Measurements from ENCODE around the gene FEN1.
A peak's percentile ranks its signal among the peaks of the same experiment; 100 is the strongest.

FEN1 gene

DNA sequence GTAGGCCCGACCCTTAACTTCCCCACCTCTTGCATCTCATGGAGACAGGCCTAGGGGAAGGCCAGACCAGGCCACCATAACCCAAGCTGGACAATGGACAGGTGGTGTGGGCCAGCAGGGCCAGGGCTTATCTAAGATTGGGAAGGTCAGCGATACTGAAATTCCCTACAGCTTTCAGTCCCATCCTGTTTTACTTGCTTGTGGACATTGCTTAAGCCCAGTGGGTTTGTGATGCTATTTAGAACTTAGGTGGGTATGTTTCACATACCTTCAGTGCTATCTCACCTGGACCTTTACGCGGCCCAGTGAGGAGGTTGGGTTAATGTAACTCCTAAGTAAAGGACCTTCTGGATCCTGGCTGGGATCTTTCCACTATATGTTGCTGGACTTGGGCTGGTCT is 37.1 kb downstream of the FEN1 start:
- peaks cover 28 to 31% of the 10 kb centered on the region in 2 experiments for H3K36me3 ChIP-seq (ENCODE audit: control insufficient read depth in 1 of 2, insufficient read depth in 2 of 2, low read length in 2 of 2)
- H2AFZ ChIP-seq (ENCODE audit: insufficient read depth, low read length, poor library complexity), result no peak overlapping the region
- no CpG with 5 or more reads among the region's 4 CpGs for WGBS (ENCODE audit: extremely low coverage, insufficient coverage, insufficient read length)
- no peak overlapping the region for H2BK120ac ChIP-seq (ENCODE audit: insufficient read depth, low read length, poor library complexity)
- no peak overlapping the region for H2BK5ac ChIP-seq (ENCODE audit: low read depth, low read length, poor library complexity)
- peaks cover 43% of the 10 kb centered on the region for H3K79me2 ChIP-seq (ENCODE audit: control insufficient read depth, insufficient read depth, low read length, poor library complexity)
- H3K4ac ChIP-seq (ENCODE audit: low read depth, low read length), result peak overlapping the region; percentile 87
- no peak overlapping the region for H3K14ac ChIP-seq (ENCODE audit: low read length)
- no peak overlapping the region for H4K12ac ChIP-seq (ENCODE audit: low read depth, low read length)
- H4K91ac ChIP-seq (ENCODE audit: low read depth, low read length), result no peak overlapping the region
- H3K23ac ChIP-seq (ENCODE audit: low read length), result peak overlapping the region; percentile 18
- peaks cover 26% of the 10 kb centered on the region for H3K79me1 ChIP-seq (ENCODE audit: low read length)
- peak overlapping the region; percentile 94 for H3K4me2 ChIP-seq (ENCODE audit: low read length)
- no peak overlapping the region for H2BK12ac ChIP-seq (ENCODE audit: low read length)
- H3K18ac ChIP-seq (ENCODE audit: low read length), result no peak overlapping the region
- H2AK5ac ChIP-seq (ENCODE audit: low read length), result no peak overlapping the region
- DNase-seq, result peak; percentile 89 to 96
- H3K4me3 ChIP-seq (ENCODE audit: low read depth, low read length), result peak overlapping the region; percentile 51
- peaks cover 4% of the 10 kb centered on the region for H3K9me3 ChIP-seq (ENCODE audit: insufficient read depth, low read depth, low read length)
- no peak overlapping the region for H4K8ac ChIP-seq (ENCODE audit: low read depth, low read length)
- peak overlapping the region; percentile 91 for H3K9ac ChIP-seq (ENCODE audit: low read length)
- H3K27me3 ChIP-seq (ENCODE audit: insufficient read depth, low read length), result no peaks in the 10 kb centered on the region
- H3K4me1 ChIP-seq (ENCODE audit: control insufficient read depth in 1 of 2, insufficient read depth in 2 of 2, low read length in 2 of 2), result peaks cover 19 to 47% of the 10 kb centered on the region in 2 experiments
- H3K27ac ChIP-seq (ENCODE audit: low read depth, low read length), result peak overlapping the region; percentile 93

DNA sequence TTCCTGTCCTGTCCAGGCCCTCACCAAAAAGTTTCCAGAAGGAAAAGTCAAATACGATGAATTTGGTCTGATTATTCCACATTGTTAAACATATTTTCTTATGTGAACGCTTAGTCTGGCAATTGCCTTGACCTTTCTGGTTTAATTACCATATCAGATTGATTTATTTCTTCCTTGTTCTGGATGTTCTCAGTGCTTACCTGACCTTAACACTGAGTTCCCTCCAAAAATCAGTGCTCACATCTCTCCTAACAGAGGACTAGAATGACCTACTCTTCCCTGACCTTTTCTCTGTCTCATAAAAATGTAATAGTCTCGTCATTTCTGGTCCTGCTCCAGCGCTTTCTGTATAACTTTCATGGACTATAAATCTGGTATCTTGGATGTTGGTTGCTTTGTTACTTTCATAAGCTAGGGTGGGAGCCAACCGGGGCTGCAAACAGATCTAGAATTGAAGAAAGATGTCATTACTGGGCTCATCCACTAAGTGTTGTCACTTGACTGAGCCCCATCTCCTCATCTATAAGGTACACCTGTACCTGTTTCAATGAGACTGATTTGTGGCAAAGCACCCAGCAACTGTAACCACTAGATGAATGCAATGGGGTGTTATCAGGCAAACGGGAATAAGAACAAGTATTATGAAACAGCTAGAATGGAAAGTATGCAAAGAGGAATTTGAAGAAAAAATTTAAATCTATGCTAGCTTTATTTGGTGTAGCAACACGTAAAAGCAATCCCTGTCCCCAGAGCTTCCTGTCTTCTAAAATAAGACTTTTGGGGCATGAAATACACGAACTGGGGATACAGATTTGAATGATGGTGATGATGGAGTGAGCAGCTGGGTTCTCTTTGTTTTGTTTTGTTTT is 37.8 kb downstream of the FEN1 start:
- Histone ChIP-seq H4K8ac (ENCODE audit: low read depth, low read length) (no peak overlapping the region), H3K27me3 (ENCODE audit: insufficient read depth, low read length) (no peaks in the 10 kb centered on the region), H2AFZ (ENCODE audit: insufficient read depth, low read length, poor library complexity) (no peak overlapping the region), H3K79me1 (ENCODE audit: low read length) (peaks cover 26% of the 10 kb centered on the region), H3K36me3 (ENCODE audit: control insufficient read depth in 1 of 2, insufficient read depth in 2 of 2, low read length in 2 of 2) (peaks cover 28 to 31% of the 10 kb centered on the region in 2 experiments), H3K27ac (ENCODE audit: low read depth, low read length) (no peak overlapping the region), H3K18ac (ENCODE audit: low read length) (no peak overlapping the region), H3K9ac (ENCODE audit: low read length) (no peak overlapping the region), H3K4me2 (ENCODE audit: low read length) (peak overlapping the region; percentile 94), H3K4me3 (ENCODE audit: low read depth, low read length) (no peak overlapping the region), H4K12ac (ENCODE audit: low read depth, low read length) (no peak overlapping the region), H2BK120ac (ENCODE audit: insufficient read depth, low read length, poor library complexity) (no peak overlapping the region), H3K23ac (ENCODE audit: low read length) (no peak overlapping the region), H3K79me2 (ENCODE audit: control insufficient read depth, insufficient read depth, low read length, poor library complexity) (peaks cover 43% of the 10 kb centered on the region), H3K14ac (ENCODE audit: low read length) (no peak overlapping the region), H2AK5ac (ENCODE audit: low read length) (no peak overlapping the region), H2BK12ac (ENCODE audit: low read length) (no peak overlapping the region), H4K91ac (ENCODE audit: low read depth, low read length) (no peak overlapping the region), H2BK5ac (ENCODE audit: low read depth, low read length, poor library complexity) (no peak overlapping the region), H3K4me1 (ENCODE audit: control insufficient read depth in 1 of 2, insufficient read depth in 2 of 2, low read length in 2 of 2) (peaks cover 19 to 47% of the 10 kb centered on the region in 2 experiments), H3K9me3 (ENCODE audit: insufficient read depth, low read depth, low read length) (peaks cover 4% of the 10 kb centered on the region), H3K4ac (ENCODE audit: low read depth, low read length) (peak overlapping the region; percentile 87)
- DNase-seq, result peak in 1 of 2 donors; percentile 71
- no CpG with 5 or more reads among the region's 8 CpGs for WGBS (ENCODE audit: extremely low coverage, insufficient coverage, insufficient read length)

DNA sequence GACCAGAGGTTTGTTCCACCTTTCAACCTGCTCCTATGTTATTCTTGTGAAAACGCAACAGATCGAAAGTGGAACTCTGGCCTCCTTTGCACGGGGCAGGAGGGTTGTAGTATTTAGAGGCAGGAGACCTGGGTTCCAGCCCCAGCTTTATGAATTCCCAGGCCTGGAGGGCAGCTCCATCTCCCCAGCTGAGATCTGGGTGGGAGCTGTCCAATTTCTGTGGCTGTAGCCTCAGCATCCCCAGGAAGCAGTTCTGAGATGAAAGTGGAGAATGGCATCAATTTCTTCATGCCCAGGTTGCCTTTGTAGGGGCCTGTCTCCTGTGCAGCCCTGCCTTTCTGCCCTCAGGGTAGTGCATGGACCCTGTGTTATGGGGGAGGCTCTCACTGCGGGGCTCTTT is 39.5 kb downstream of the FEN1 start:
- peaks cover 4% of the 10 kb centered on the region for H3K9me3 ChIP-seq (ENCODE audit: insufficient read depth, low read depth, low read length)
- H3K79me2 ChIP-seq (ENCODE audit: control insufficient read depth, insufficient read depth, low read length, poor library complexity), result peaks cover 40% of the 10 kb centered on the region
- H3K18ac ChIP-seq (ENCODE audit: low read length), result no peak overlapping the region
- no peak overlapping the region for H3K27ac ChIP-seq (ENCODE audit: low read depth, low read length)
- H3K14ac ChIP-seq (ENCODE audit: low read length), result no peak overlapping the region
- peaks cover 19 to 39% of the 10 kb centered on the region in 2 experiments for H3K4me1 ChIP-seq (ENCODE audit: control insufficient read depth in 1 of 2, insufficient read depth in 2 of 2, low read length in 2 of 2)
- peaks cover 31 to 33% of the 10 kb centered on the region in 2 experiments for H3K36me3 ChIP-seq (ENCODE audit: control insufficient read depth in 1 of 2, insufficient read depth in 2 of 2, low read length in 2 of 2)
- peak overlapping the region; percentile 18 for H3K4ac ChIP-seq (ENCODE audit: low read depth, low read length)
- no peak overlapping the region for H2BK12ac ChIP-seq (ENCODE audit: low read length)
- no peak overlapping the region for H3K9ac ChIP-seq (ENCODE audit: low read length)
- H3K27me3 ChIP-seq (ENCODE audit: insufficient read depth, low read length), result no peaks in the 10 kb centered on the region
- H2AFZ ChIP-seq (ENCODE audit: insufficient read depth, low read length, poor library complexity), result no peak overlapping the region
- no CpG with 5 or more reads among the region's 4 CpGs for WGBS (ENCODE audit: extremely low coverage, insufficient coverage, insufficient read length)
- H2BK5ac ChIP-seq (ENCODE audit: low read depth, low read length, poor library complexity), result no peak overlapping the region
- H2AK5ac ChIP-seq (ENCODE audit: low read length), result no peak overlapping the region
- H3K79me1 ChIP-seq (ENCODE audit: low read length), result peaks cover 21% of the 10 kb centered on the region
- H3K23ac ChIP-seq (ENCODE audit: low read length), result no peak overlapping the region
- H3K4me2 ChIP-seq (ENCODE audit: low read length), result no peak overlapping the region
- H2BK120ac ChIP-seq (ENCODE audit: insufficient read depth, low read length, poor library complexity), result no peak overlapping the region
- H4K12ac ChIP-seq (ENCODE audit: low read depth, low read length), result no peak overlapping the region
- no peak overlapping the region for H4K91ac ChIP-seq (ENCODE audit: low read depth, low read length)
- no peak overlapping the region for H4K8ac ChIP-seq (ENCODE audit: low read depth, low read length)
- no peak overlapping the region for H3K4me3 ChIP-seq (ENCODE audit: low read depth, low read length)
- no peak for DNase-seq

DNA sequence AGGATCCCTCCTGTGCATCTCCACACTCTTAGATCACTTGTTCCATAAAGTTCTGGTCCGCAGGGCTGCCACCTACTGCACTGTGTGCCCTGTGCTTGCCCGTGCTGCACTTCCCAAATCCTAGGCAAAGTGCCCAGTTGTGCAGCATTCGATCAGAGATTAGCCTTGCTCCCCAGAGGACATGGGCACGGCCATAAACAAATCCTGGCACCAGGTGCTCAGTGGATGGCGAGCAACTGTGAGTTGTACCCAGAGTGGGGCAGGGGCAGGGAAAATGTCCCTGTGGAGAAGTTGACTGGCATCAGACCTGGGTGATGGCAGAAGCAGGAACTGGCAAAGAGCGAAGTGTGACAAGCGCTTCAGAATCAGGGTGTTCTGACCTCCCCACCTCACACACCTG is 40.0 kb downstream of the FEN1 start:
- DNase-seq, result no peak
- Histone ChIP-seq H3K9me3 (ENCODE audit: insufficient read depth, low read depth, low read length) (peaks cover 4% of the 10 kb centered on the region), H3K79me2 (ENCODE audit: control insufficient read depth, insufficient read depth, low read length, poor library complexity) (peaks cover 37% of the 10 kb centered on the region), H3K14ac (ENCODE audit: low read length) (no peak overlapping the region), H3K4me1 (ENCODE audit: control insufficient read depth in 1 of 2, insufficient read depth in 2 of 2, low read length in 2 of 2) (peaks cover 19 to 38% of the 10 kb centered on the region in 2 experiments), H3K36me3 (ENCODE audit: control insufficient read depth in 1 of 2, insufficient read depth in 2 of 2, low read length in 2 of 2) (peaks cover 37 to 39% of the 10 kb centered on the region in 2 experiments), H3K4ac (ENCODE audit: low read depth, low read length) (peak overlapping the region; percentile 18), H3K27me3 (ENCODE audit: insufficient read depth, low read length) (no peaks in the 10 kb centered on the region), H3K4me3 (ENCODE audit: low read depth, low read length) (no peak overlapping the region), H2BK5ac (ENCODE audit: low read depth, low read length, poor library complexity) (no peak overlapping the region), H3K9ac (ENCODE audit: low read length) (no peak overlapping the region), H4K8ac (ENCODE audit: low read depth, low read length) (no peak overlapping the region), H2BK120ac (ENCODE audit: insufficient read depth, low read length, poor library complexity) (no peak overlapping the region), H3K79me1 (ENCODE audit: low read length) (peaks cover 16% of the 10 kb centered on the region), H3K4me2 (ENCODE audit: low read length) (no peak overlapping the region), H4K91ac (ENCODE audit: low read depth, low read length) (no peak overlapping the region), H2AFZ (ENCODE audit: insufficient read depth, low read length, poor library complexity) (no peak overlapping the region), H2BK12ac (ENCODE audit: low read length) (no peak overlapping the region), H3K27ac (ENCODE audit: low read depth, low read length) (no peak overlapping the region), H3K18ac (ENCODE audit: low read length) (peak overlapping the region; percentile 27), H4K12ac (ENCODE audit: low read depth, low read length) (no peak overlapping the region), H3K23ac (ENCODE audit: low read length) (no peak overlapping the region), H2AK5ac (ENCODE audit: low read length) (no peak overlapping the region)
- no CpG with 5 or more reads among the region's 7 CpGs for WGBS (ENCODE audit: extremely low coverage, insufficient coverage, insufficient read length)
